ENCODE data around the gene OSBPL10.
A peak's percentile ranks its signal among the peaks of the same experiment; 100 is the strongest.

The OSBPL10 gene

GRCh38 chr3:31732548-31732947 is 248.5 kb downstream of the OSBPL10 start:
- no peak for ATAC-seq

DNA sequence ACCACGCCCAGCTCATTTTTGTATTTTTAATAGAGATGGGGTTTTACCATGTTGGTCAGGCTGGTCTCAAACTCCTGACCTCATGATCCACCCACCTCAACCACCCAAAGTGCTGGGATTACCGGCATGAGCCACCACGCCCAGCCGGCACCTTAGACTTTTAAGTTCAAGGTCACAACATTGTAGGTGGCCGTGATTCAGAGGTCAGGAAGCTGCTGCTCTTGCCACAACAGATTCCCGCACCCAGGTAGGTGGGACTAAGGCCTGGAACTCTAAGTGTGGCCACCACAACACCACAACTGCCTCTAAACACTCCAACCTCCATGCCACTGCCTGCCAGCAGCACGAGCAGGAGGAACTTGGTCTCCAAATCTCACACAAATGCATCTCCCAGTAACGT is 251.5 kb downstream of the OSBPL10 start:
- no peak for ATAC-seq

DNA sequence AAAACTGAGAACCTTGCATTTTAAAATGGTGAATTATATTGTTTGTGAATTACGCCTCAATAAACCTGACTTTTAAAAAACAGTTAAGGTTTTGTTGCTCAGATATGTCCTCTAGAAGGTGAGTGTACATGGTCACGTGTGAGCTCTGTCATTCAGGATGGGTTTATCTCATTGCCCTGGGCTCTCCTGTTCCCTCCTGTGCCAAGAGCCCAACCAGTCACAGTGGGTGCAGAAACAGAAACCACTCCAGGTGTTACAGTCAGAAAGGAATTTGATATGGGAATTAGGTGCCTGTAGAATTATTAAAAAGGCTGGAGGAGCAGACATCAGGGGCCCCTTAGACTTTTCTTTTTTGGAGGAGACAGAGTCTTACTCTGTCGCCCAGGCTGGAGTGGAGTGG is 252.0 kb downstream of the OSBPL10 start:
- no peak for ATAC-seq

- ATAC-seq, result no peak
Observed at GRCh38 chr3:31728403-31728802, 252.7 kb downstream of the OSBPL10 start.

GRCh38 chr3:31725976-31726375 is 255.1 kb downstream of the OSBPL10 start:
- ATAC-seq, result no peak

DNA sequence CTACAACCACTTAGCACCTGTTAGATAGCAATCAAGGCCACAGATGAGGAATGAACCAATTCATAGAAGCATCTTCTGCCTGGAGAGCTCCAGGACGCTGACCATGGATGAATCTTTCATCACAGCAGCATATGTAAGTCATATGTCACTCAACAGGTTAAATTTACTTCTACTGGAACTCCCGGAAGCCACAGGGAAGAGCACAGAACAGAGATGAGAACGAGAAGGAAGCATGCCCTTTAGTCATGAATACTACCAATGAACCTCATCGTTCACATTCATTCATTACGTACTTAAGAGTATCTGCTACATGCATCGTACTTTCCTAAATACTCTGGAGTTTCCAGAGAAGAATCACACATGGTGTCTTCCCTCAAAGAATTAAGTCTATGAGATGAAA is 255.5 kb downstream of the OSBPL10 start:
- ATAC-seq, result no peak

DNA sequence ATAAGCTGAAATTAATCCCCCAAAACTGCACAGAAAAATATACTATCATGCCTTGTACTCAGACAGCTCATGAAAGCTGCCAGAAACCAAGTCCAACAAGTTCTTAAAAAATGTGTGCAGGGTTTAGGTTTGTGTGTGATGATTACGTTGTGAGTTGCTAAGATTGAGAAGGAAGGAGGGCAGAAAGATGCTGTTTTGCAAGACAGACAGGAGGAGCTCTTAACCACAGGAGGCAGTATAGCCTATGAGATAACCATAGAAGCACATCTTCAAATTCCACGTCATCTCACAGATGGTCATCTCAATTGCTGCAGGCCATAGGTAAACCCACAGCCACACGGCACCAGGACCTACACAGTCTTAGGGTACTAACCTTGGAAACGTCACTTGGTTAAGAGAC is 256.4 kb downstream of the OSBPL10 start:
- ATAC-seq, result peak in 1 of 2 donors; percentile 25

DNA sequence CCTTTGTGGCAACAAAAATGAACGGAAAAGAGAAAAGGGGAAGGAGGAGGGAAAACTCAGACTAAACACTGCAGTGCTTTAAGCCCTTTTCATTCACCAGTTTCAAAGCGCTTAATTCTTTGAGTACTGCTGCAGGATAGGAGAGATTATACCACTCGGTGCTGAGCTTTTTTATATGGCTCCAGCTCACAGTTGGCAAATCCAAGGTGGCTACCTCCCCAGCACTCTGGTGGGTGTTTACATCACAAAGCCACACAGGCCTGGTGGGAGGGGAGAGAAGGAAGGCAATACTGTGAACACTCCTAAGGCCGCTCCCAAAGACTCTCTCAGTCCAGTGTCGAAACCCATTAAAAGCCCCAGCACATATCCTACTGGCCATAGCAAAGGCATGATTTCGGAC is 256.9 kb downstream of the OSBPL10 start:
- no peak for ATAC-seq

GRCh38 chr3:31723701-31724100 is 257.4 kb downstream of the OSBPL10 start:
- ATAC-seq, result no peak

- ATAC-seq, result no peak
Observed at GRCh38 chr3:31721676-31722075, 259.4 kb downstream of the OSBPL10 start.

DNA sequence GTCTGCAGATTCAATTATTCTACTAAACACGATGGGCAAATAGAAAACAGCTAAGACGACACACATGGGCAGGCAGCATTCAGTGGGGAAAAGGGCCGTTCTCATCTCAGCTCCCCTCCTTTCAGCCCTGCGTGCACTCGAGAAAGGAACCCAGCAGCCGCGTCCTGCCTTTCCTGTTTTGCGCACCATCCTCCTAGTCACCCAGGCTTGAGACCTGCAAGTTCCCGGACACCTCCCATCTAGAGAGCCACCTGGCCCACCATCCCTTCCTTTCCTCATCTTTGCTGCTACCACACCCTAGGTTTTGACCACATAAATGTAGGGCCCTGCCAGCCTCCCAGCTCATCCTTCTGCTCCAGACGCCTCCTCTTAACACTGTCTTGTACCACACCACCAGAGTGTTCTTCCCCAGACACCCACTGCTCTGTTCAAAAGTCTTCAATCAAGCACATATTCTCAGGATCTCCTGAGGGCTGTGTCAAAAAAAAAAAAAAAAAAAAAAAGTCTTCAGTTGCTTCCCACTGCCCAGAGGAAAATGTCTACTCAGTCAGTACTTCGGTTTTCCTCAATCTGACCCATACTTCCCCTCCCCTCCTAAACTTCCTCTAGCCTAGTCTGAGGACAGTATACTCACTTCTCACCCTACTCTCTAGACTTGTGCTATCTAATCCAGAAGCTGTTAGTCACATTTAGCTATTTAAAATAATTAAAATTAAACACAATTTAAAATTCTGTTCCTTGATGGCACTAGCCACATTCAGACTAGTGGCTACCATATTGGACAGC is 266.4 kb downstream of the OSBPL10 start:
- no peak for ATAC-seq

DNA sequence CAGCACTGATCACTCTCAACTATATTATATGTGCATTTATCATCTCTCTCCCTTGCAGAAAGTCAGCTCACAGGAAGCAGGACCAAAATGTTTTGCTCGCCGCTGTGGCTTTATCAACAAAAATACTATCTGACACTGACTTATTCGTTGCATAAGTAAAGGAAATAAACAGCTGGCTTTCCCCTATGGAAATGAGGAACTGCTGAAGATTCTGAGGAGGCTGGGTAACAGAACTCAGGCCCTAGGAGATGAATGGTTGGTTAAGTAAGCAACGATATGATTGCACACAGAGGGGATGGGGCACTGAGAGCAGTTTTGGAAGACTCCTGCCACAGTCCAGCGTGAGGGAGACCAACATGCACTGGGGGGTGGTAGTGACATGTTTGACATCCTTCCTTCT is 267.2 kb downstream of the OSBPL10 start:
- ATAC-seq, result no peak

GRCh38 chr3:31710123-31710803 is 270.8 kb downstream of the OSBPL10 start:
- ATAC-seq, result no peak

GRCh38 chr3:31709526-31709925 is 271.5 kb downstream of the OSBPL10 start:
- ATAC-seq, result no peak

DNA sequence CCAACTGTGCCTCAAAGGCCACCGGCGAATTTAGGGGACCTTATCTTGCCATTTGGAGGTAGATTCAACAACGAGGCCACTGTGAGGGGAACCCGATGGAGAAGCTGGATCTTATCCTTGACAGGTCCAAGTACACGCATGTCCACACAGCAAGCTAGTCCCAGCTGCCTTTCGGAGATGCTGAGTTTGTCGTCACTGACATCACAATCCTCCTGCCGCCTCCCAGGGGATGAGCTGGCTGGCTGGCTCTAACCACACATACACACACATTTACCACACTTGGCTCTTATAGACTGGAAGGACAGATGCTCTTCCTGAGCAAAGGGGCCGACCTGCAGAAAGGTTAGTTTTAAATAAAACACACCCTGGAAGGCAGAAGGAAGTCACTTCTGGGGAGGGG is 272.1 kb downstream of the OSBPL10 start:
- ATAC-seq, result no peak

- no peak for ATAC-seq
Observed at GRCh38 chr3:31707286-31707685, 273.8 kb downstream of the OSBPL10 start.

DNA sequence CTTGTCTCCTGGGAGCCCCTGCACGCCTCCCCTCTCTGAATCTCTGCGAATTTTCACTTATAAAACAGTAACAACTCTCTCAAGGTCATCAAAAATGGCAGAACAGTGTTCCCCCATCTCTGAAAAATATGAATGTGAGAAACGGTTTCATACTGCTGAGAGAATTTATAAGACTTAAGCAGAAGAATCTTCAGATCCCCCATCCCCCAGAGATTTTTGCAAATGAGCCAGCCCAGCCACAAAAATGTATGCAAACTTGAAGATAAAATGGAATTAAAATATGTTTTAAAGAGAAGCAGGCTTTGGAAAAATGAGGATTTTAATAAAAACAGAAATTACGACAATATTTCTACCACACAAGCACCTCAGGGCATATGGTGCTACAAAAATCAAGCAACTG is 275.3 kb downstream of the OSBPL10 start:
- ATAC-seq, result no peak

- peak; percentile 68 to 71 for ATAC-seq
Observed at GRCh38 chr3:31704591-31705179, 276.4 kb downstream of the OSBPL10 start.

GRCh38 chr3:31704156-31704555 is 276.9 kb downstream of the OSBPL10 start:
- no peak for ATAC-seq

- ATAC-seq, result no peak
Observed at GRCh38 chr3:31701286-31701685, 279.8 kb downstream of the OSBPL10 start.

GRCh38 chr3:31699309-31699953 is 281.6 kb downstream of the OSBPL10 start:
- ATAC-seq, result no peak

DNA sequence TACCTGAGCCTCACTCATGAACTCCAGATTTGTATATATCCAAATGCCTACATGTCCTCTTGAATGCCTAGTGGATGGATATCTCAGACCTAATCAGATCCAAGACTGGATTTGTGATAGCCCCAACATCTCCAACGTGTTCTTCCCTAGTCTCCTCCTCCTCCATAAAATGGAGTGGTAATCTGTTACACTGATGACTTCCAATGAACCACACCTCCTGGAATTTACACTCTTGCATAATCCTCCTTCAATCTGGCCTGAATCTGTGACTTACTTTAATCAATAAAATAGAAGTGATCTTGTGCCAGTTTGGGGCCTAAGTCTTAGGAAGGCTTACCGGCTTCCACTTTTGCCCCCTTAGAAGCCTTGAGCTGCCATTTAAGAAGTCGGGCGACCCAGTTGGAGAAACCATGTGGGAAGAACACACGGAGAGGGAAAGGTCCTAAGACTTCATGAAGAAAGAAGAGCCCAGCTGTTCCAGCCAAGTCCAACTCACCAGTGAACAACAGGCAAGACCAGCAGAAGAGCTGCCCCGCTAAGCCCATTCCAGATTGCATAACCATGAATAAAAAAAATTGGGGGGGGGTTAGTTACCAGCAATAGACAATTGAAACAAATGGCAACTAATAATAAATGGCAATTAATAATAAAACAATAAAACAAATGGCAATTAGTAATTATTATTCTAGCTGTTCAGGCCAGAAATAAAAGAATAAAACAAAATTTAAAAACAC is 284.1 kb downstream of the OSBPL10 start:
- ATAC-seq, result no peak

GRCh38 chr3:31696009-31696297 is 285.1 kb downstream of the OSBPL10 start:
- ATAC-seq, result no peak
